WTC11 (cell line): ENCODE data around the gene PRKAG2. TPM values are rescaled to one million over a fixed set of nuclear protein-coding genes. Genes with fewer than 3 reads are reported as not detected.
"Not testable (repeated sequence)": the region's sequence is repeated elsewhere in the genome, so short reads cannot be mapped to it uniquely, and the experiment has no call there.

Experiments used
- ATAC-seq: fragments of 200-7000 bp; cut with Tn5 transposase; 2 replicates; pipeline ENCODE4 v1.10.0; 2021; ENCODE audit warnings: mild to moderate bottlenecking, moderate library complexity
- CTCF ChIA-PET: fragments of 300-600 bp; sonication (Branson Sonifier 250); formaldehyde crosslinking; loops from one replicate; lab custom pipeline; 2021; ENCODE audit warnings: antibody characterized with exemption; lab: Charles Lee
- POLR2A ChIA-PET: fragments of 350-600 bp; sonication (Branson Sonifier 250); formaldehyde crosslinking; loops from one replicate; lab custom pipeline; 2021; ENCODE audit warnings: antibody characterized with exemption; lab: Charles Lee
- DNase-seq: peaks from one replicate; pipeline ENCODE4 v3.0.0; 2021; ENCODE audit warnings: low spot score
- H3K27ac Mint-ChIP-seq: 2 replicates; pipeline ENCODE4 v1.8.0; 2021; ENCODE audit warnings: mixed read lengths
- H3K27me3 Mint-ChIP-seq: 2 replicates; pipeline ENCODE4 v1.8.0; 2021; ENCODE audit warnings: low read depth, mild to moderate bottlenecking, moderate library complexity, mixed read lengths
- H3K36me3 Mint-ChIP-seq: 2 replicates; pipeline ENCODE4 v1.8.0; 2021; ENCODE audit warnings: mixed read lengths
- H3K4me1 Mint-ChIP-seq: 2 replicates; pipeline ENCODE4 v1.8.0; 2022; ENCODE audit warnings: mixed read lengths
- H3K4me3 Mint-ChIP-seq: 2 replicates; pipeline ENCODE4 v1.8.0; 2021; ENCODE audit warnings: mild to moderate bottlenecking, moderate library complexity, mixed read lengths
- H3K9me3 Mint-ChIP-seq: 2 replicates; pipeline ENCODE4 v1.8.0; 2021; ENCODE audit warnings: mixed read lengths
- ATF1 ChIP-seq: sonication (generic); formaldehyde crosslinking; IDR thresholded peaks from 2 replicates; pipeline ENCODE4 v1.8.1; 2023; ENCODE audit warnings: mild to moderate bottlenecking, moderate library complexity, missing genetic modification reagents
- ATF2 ChIP-seq: sonication (generic); formaldehyde crosslinking; IDR thresholded peaks from 2 replicates; pipeline ENCODE4 v1.8.1; 2022; ENCODE audit warnings: low read depth, missing genetic modification reagents, borderline replicate concordance
- CREB1 ChIP-seq: sonication (generic); formaldehyde crosslinking; IDR thresholded peaks from 2 replicates; pipeline ENCODE4 v1.8.0; 2023; ENCODE audit warnings: mild to moderate bottlenecking, missing genetic modification reagents
- E2F1 ChIP-seq: sonication (generic); formaldehyde crosslinking; IDR thresholded peaks from 2 replicates; pipeline ENCODE4 v1.8.0; 2022; ENCODE audit warnings: mild to moderate bottlenecking, missing genetic modification reagents
- E2F4 ChIP-seq: sonication (generic); formaldehyde crosslinking; IDR thresholded peaks from 2 replicates; pipeline ENCODE4 v1.8.1; 2022; ENCODE audit warnings: low read depth, mild to moderate bottlenecking, moderate library complexity, missing genetic modification reagents, borderline replicate concordance
- ELF4 ChIP-seq: sonication (generic); formaldehyde crosslinking; IDR thresholded peaks from 2 replicates; pipeline ENCODE4 v1.8.1; 2022; ENCODE audit warnings: low read depth, mild to moderate bottlenecking, moderate library complexity, missing genetic modification reagents
- EMX1 ChIP-seq: fragments of 250-450 bp; sonication (Bioruptor Pico); IDR thresholded peaks from 2 replicates; pipeline ENCODE4 v1.8.0; 2021; ENCODE audit warnings: mild to moderate bottlenecking
- ERG ChIP-seq: fragments of 250-450 bp; sonication (Bioruptor Pico); IDR thresholded peaks from 2 replicates; pipeline ENCODE4 v1.8.0; 2021; ENCODE audit warnings: mild to moderate bottlenecking
- FOXP1 ChIP-seq: sonication (generic); formaldehyde crosslinking; IDR thresholded peaks from 2 replicates; pipeline ENCODE4 v1.8.0; 2022; ENCODE audit warnings: missing genetic modification reagents, mild to moderate bottlenecking, moderate library complexity, borderline replicate concordance
- HMGA2 ChIP-seq: fragments of 250-450 bp; sonication (Bioruptor Pico); IDR thresholded peaks from 2 replicates; pipeline ENCODE4 v1.4.0; 2021; ENCODE audit warnings: mild to moderate bottlenecking, moderate library complexity
- KAT7 ChIP-seq: sonication (generic); formaldehyde crosslinking; IDR thresholded peaks from 2 replicates; pipeline ENCODE4 v1.8.1; 2023; ENCODE audit warnings: missing genetic modification reagents, mild to moderate bottlenecking, borderline replicate concordance
- MAX ChIP-seq: sonication (generic); formaldehyde crosslinking; IDR thresholded peaks from 2 replicates; pipeline ENCODE4 v1.8.0; 2022; ENCODE audit warnings: mild to moderate bottlenecking, missing genetic modification reagents
- MYBL2 ChIP-seq: sonication (generic); formaldehyde crosslinking; IDR thresholded peaks from 2 replicates; pipeline ENCODE4 v1.8.1; 2023; ENCODE audit warnings: mild to moderate bottlenecking, moderate library complexity, missing genetic modification reagents
- PREB ChIP-seq: sonication (generic); formaldehyde crosslinking; IDR thresholded peaks from 2 replicates; pipeline ENCODE4 v1.8.1; 2022; ENCODE audit warnings: mild to moderate bottlenecking, missing genetic modification reagents, moderate library complexity, borderline replicate concordance
- SMAD3 ChIP-seq: sonication (generic); formaldehyde crosslinking; IDR thresholded peaks from 2 replicates; pipeline ENCODE4 v1.8.0; 2022; ENCODE audit warnings: missing genetic modification reagents, mild to moderate bottlenecking, borderline replicate concordance
- SMAD4 ChIP-seq: sonication (generic); formaldehyde crosslinking; IDR thresholded peaks from 2 replicates; pipeline ENCODE4 v1.8.0; 2022; ENCODE audit warnings: mild to moderate bottlenecking, missing genetic modification reagents
- USF2 ChIP-seq: sonication (generic); formaldehyde crosslinking; IDR thresholded peaks from 2 replicates; pipeline ENCODE4 v1.8.1; 2023; ENCODE audit warnings: mild to moderate bottlenecking, missing genetic modification reagents, moderate library complexity
- ZBTB21 ChIP-seq: sonication (generic); formaldehyde crosslinking; IDR thresholded peaks from 2 replicates; pipeline ENCODE4 v1.8.1; 2023; ENCODE audit warnings: mild to moderate bottlenecking, missing genetic modification reagents, borderline replicate concordance
- ZNF232 ChIP-seq: sonication (generic); formaldehyde crosslinking; IDR thresholded peaks from 2 replicates; pipeline ENCODE4 v1.8.0; 2022; ENCODE audit warnings: mild to moderate bottlenecking, missing genetic modification reagents
- ZNF317 ChIP-seq: sonication (generic); formaldehyde crosslinking; IDR thresholded peaks from 2 replicates; pipeline ENCODE4 v1.8.1; 2023; ENCODE audit warnings: low read depth, mild to moderate bottlenecking, moderate library complexity, missing genetic modification reagents, borderline replicate concordance
- ZNF423 ChIP-seq: fragments of 250-450 bp; sonication (Bioruptor Pico); IDR thresholded peaks from 2 replicates; pipeline ENCODE4 v2.1.2; 2022; ENCODE audit warnings: mild to moderate bottlenecking, moderate library complexity
- ZSCAN18 ChIP-seq: fragments of 250-450 bp; sonication (Bioruptor Pico); IDR thresholded peaks from 2 replicates; pipeline ENCODE4 v2.1.2; 2022; ENCODE audit warnings: mild to moderate bottlenecking, moderate library complexity
- total RNA-seq: library from RNA; stranded (reverse); gene quantifications from 3 replicates; pipeline ENCODE4 v1.2.3, GENCODE V29; 2021

Gene PRKAG2
- total RNA-seq, 1 experiment from 2014 or later: 20.3 TPM

- ATAC-seq (no peak), DNase-seq (no peak)
- H3K4me3 Mint-ChIP-seq: no peak overlapping the region
- POLR2A ChIA-PET: no interaction called here
- H3K9me3 Mint-ChIP-seq: peaks cover 9% of the 10 kb centered on the region
- no peaks in the 10 kb centered on the region for H3K36me3 Mint-ChIP-seq
- H3K27ac Mint-ChIP-seq: no peak overlapping the region
- TF ChIP-seq SMAD3 (CRISPR knock-in tag) (no peak), PREB (no peak), ATF1 (CRISPR knock-in tag) (no peak), CREB1 (no peak), ERG (no peak), USF2 (CRISPR knock-in tag) (no peak), E2F4 (no peak)
- TF ChIP-seq, all 79 proteins: peak for 0
- CTCF ChIA-PET: interaction anchor here (1.7 kb wide), 1 partner anchor 11 kb away, joined by 7 read pairs; no protein-coding TSS in a partner anchor
- peaks cover 4% of the 10 kb centered on the region; the same call in 1 of the 2 replicates for H3K4me1 Mint-ChIP-seq
- no peaks in the 10 kb centered on the region; the same call in 1 of the 2 replicates for H3K27me3 Mint-ChIP-seq
Observed at GRCh38 chr7:151748733-151749132, 128.2 kb downstream of the PRKAG2 start.

GRCh38 chr7:151748021-151748420 is 128.9 kb downstream of the PRKAG2 start:
- H3K4me1 Mint-ChIP-seq, H3K27ac Mint-ChIP-seq, H3K27me3 Mint-ChIP-seq, H3K36me3 Mint-ChIP-seq, H3K9me3 Mint-ChIP-seq, DNase-seq, POLR2A ChIA-PET, H3K4me3 Mint-ChIP-seq, ATAC-seq: not testable (repeated sequence)
- CTCF ChIA-PET: interaction anchor here (1.0 kb wide), 1 partner anchor 11 kb away, joined by 7 read pairs; no protein-coding TSS in a partner anchor

GRCh38 chr7:151745706-151746105 is 131.2 kb downstream of the PRKAG2 start:
- Mint-ChIP-seq H3K36me3 (no peaks in the 10 kb centered on the region), H3K4me3 (no peak overlapping the region), H3K27me3 (no peaks in the 10 kb centered on the region), H3K4me1 (peaks cover 10% of the 10 kb centered on the region; the same call in 1 of the 2 replicates), H3K27ac (no peak overlapping the region), H3K9me3 (peaks cover 3% of the 10 kb centered on the region; the same call in 1 of the 2 replicates)
- POLR2A ChIA-PET: no interaction called here
- DNase-seq: no peak
- CTCF ChIA-PET: interaction anchor here (1.0 to 2.5 kb wide), 3 partner anchors 9 to 298 kb away, joined by 3 to 8 read pairs (median 4); no protein-coding TSS in a partner anchor
- ATAC-seq: no peak
- TF ChIP-seq E2F1: no peak
- TF ChIP-seq ZNF317 (CRISPR knock-in tag): no peak
- no peak for TF ChIP-seq MYBL2
- no peak for TF ChIP-seq HMGA2 (CRISPR knock-in tag)
- TF ChIP-seq KAT7: no peak
- no peak for TF ChIP-seq FOXP1 (CRISPR knock-in tag)
- no peak for TF ChIP-seq ZSCAN18 (CRISPR knock-in tag)
- no peak for TF ChIP-seq ZBTB21 (CRISPR knock-in tag)
- no peak for TF ChIP-seq EMX1 (CRISPR knock-in tag)
- TF ChIP-seq MAX (CRISPR knock-in tag): no peak
- no peak for TF ChIP-seq ZNF423 (CRISPR knock-in tag)
- TF ChIP-seq ELF4 (CRISPR knock-in tag): no peak
- TF ChIP-seq ATF2: no peak
- no peak for TF ChIP-seq ZNF232 (CRISPR knock-in tag)
- TF ChIP-seq PREB: no peak
- TF ChIP-seq SMAD4 (CRISPR knock-in tag): no peak
